Heart left ventricle (tissue), 16 donors: ENCODE results near the gene TMEM232. TPM values are rescaled to one million over a fixed set of nuclear protein-coding genes. Genes with fewer than 3 reads are reported as not detected.

ENCODE experiments used
- ATAC-seq, 4 donors: fragments of 200-7000 bp; cut with Tn5 transposase; one replicate each; pipeline ENCODE4 v1.9.1; 2020 to 2022; ENCODE audit warnings: moderate library complexity in 4 of 4, mild to moderate bottlenecking in 3 of 4, moderate number of reproducible peaks in 1 of 4
- DNase-seq, 5 donors: peaks; one replicate each; pipeline ENCODE4 v3.0.0-alpha.2; 2020
- H3K27ac ChIP-seq, 12 donors: fragments of 200-600 bp; sonication (generic) in 4 of 12; one replicate each; pipeline versions ENCODE4 v1.5.0 to v1.8.0; 2016 to 2022; ENCODE audit warnings: mild to moderate bottlenecking in 2 of 12
- H3K27me3 ChIP-seq, 9 donors: fragments of 200-600 bp; sonication (generic) in 2 of 9; one replicate each; pipeline versions ENCODE4 v1.5.1 to v1.8.0; 2016 to 2022; ENCODE audit warnings: mild to moderate bottlenecking in 3 of 9
- H3K36me3 ChIP-seq, 9 donors: fragments of 200-600 bp; sonication (generic) in 2 of 9; one replicate each; pipeline versions ENCODE4 v1.5.0 to v1.8.0; 2018 to 2022; ENCODE audit warnings: mild to moderate bottlenecking in 2 of 9
- H3K4me1 ChIP-seq, 12 donors: fragments of 200-600 bp; sonication (generic) in 4 of 12; one replicate each; pipeline versions ENCODE4 v1.5.0 to v1.8.0; 2016 to 2022; ENCODE audit warnings: mild to moderate bottlenecking in 3 of 12
- H3K4me3 ChIP-seq, 12 donors: fragments of 200-600 bp; sonication (generic) in 4 of 12; one replicate each; pipeline versions ENCODE4 v1.5.0 to v1.8.0; 2017 to 2022; ENCODE audit warnings: mild to moderate bottlenecking in 9 of 12, moderate library complexity in 4 of 12
- H3K9me3 ChIP-seq, 12 donors: fragments of 200-600 bp; sonication (generic) in 4 of 12; one replicate each; pipeline versions ENCODE4 v1.5.0 to v1.8.0; 2016 to 2022; ENCODE audit warnings: mild to moderate bottlenecking in 1 of 12
- POLR2A ChIP-seq, 2 donors: fragments of 450-650 bp; IDR thresholded peaks; one replicate each; pipeline ENCODE4 v1.6.1; 2017; ENCODE audit warnings: antibody characterized with exemption in 2 of 2, mild to moderate bottlenecking in 2 of 2, moderate library complexity in 2 of 2
- WGBS, 4 donors: extraction: QIAGEN DNeasy Blood & Tissue Kit in 2 of 4; methylation state at CpG; one replicate each; pipeline versions ENCODE4 v1.1.5 to v1.1.7; 2013 to 2018; 5-methylcytosine and 5-hydroxymethylcytosine counted together
- intact Hi-C, 10 donors: fragments of 100-400 bp; cut with DNase I; formaldehyde crosslinking; loops; one replicate each; pipeline versions ENCODE4 v1.11.1 to v1.14.2; 2022
- polyA plus RNA-seq, 2 donors: library from polyadenylated mRNA; stranded (reverse); fragments of 200-250 nt; gene quantifications; one replicate each; pipeline ENCODE4 v1.2.3, GENCODE V29; 2013
- total RNA-seq, 9 donors: library from RNA; depleted of rRNA in 2 of 9; stranded (reverse); fragments of >200 nt in 2 of 9; fragmentation: NEBNext Ultra II Directional in 3 of 9; extraction: Animal tissue kit (Norgen Biotek cat#: 25700) in 3 of 9; gene quantifications; one replicate each; pipeline versions ENCODE4 v1.1.0 to v1.2.4, GENCODE V29; 2016 to 2023
- TF ChIP-seq, protein P1 (sequence below), 12 donors: fragments of 200-600 bp; sonication (generic) in 4 of 12; IDR thresholded peaks; one replicate each; pipeline versions ENCODE4 v1.5.0 to v1.8.0; 2018 to 2022; ENCODE audit warnings: antibody characterized with exemption in 12 of 12, mild to moderate bottlenecking in 5 of 12
- donor health status: ischemic (EF 13 %, LVEDD 7.1; RV severe dilation, severe dysfunction).
- donor health status: healthy with polysubstance abuse.
- donor health status: DM: no; HTN: yes; CAD: no.
- donor health status: DM: no; HTN: no; CAD: no.
- donor health status: ischemic (EF 25% LVEDD 6.9; RV normal size, moderate dysfunction).
- donor health status: ischemic (EF 25% LVEDD 5.7; RV mildly dilated, moderate dysfunction).
- donor health status: healthy.
- donor health status: DM: yes; HTN: yes; CAD: no.
- donor health status: ischemic (EF 35%, LVEDD 5.7; RV mildly dilated, moderate dysfunction).
- donor health status: nonischemic (EF 11% LVEDD 7.7; RV severe dilation, severe dysfunction).
- donor health status: DM: yes; HTN: yes; CAD: no.
- donor health status: PGD.
- donor health status: ischemic (EF 29% LVEDD 5.4; RV normal size, mild dysfunction).
- donor health status: nonischemic (EF 23%, LVEDD 6.1; RV moderate dilation, normal function).

Gene TMEM232
- total and polyA plus RNA-seq, 11 donors = 0.30 to 5.6 (median 2.5) TPM; not detected in 1

DNA sequence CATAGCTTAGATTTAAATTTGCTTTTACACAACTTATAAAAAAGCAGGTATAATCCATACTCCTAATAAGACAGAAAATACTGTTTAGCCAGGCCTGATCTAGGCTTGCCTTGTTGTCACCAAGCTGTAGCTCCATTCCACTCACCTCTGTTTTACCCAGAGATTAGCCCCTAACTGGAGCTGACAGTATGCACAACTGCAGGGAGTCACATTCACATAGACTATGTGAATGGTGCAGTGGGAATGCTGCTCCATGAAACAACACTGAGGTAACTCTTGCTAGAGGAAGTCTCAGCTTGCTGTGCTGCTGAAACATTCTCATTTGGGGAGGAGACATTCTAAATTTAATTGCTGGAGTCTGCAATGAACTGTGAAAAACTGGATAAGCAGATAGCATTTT is 209.1 kb downstream of the TMEM232 start:
- DNase-seq (no peak), ATAC-seq (no peak)
- TF ChIP-seq POLR2A (IDR thresholded peaks at IDR 0.05) = no peak
- TF ChIP-seq, protein P1, sequence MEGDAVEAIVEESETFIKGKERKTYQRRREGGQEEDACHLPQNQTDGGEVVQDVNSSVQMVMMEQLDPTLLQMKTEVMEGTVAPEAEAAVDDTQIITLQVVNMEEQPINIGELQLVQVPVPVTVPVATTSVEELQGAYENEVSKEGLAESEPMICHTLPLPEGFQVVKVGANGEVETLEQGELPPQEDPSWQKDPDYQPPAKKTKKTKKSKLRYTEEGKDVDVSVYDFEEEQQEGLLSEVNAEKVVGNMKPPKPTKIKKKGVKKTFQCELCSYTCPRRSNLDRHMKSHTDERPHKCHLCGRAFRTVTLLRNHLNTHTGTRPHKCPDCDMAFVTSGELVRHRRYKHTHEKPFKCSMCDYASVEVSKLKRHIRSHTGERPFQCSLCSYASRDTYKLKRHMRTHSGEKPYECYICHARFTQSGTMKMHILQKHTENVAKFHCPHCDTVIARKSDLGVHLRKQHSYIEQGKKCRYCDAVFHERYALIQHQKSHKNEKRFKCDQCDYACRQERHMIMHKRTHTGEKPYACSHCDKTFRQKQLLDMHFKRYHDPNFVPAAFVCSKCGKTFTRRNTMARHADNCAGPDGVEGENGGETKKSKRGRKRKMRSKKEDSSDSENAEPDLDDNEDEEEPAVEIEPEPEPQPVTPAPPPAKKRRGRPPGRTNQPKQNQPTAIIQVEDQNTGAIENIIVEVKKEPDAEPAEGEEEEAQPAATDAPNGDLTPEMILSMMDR (IDR thresholded peaks at IDR 0.05) = no peak
- H3K9me3 ChIP-seq = peaks cover 0 to 15% (median 0%) of the 10 kb centered on the region in 12 donors
- no peak overlapping the region for H3K4me3 ChIP-seq
- intact Hi-C loops = no loop called here
- no peaks in the 10 kb centered on the region for H3K27me3 ChIP-seq
- H3K27ac ChIP-seq = no peak overlapping the region
- no peaks in the 10 kb centered on the region for H3K4me1 ChIP-seq
- H3K36me3 ChIP-seq = no peaks in the 10 kb centered on the region

DNA sequence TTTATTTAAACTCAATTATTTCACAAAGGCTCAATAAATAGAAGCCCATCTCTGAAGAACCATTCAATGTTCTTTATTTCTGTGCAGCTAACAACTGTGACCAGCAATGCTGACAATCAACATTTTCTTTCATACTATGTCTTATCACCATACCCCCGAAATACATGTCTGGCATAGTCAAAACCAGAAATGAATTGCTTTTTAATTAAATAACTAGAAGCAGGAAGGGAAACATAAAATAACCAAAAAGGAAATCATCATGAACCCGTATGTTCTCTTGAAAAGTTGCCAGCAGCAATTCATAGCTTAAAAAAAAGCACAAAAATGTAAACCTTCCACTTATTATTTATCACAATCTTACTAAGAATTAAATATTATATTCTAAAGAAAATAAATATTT is 212.4 kb downstream of the TMEM232 start:
- H3K36me3 ChIP-seq = no peaks in the 10 kb centered on the region
- no peaks in the 10 kb centered on the region for H3K27me3 ChIP-seq
- no peak for DNase-seq
- intact Hi-C loops = no loop called here
- no peak overlapping the region for H3K27ac ChIP-seq
- H3K9me3 ChIP-seq = no peaks in the 10 kb centered on the region
- ATAC-seq = no peak
- no peak overlapping the region for H3K4me3 ChIP-seq
- no peaks in the 10 kb centered on the region for H3K4me1 ChIP-seq
- 36 to 61% (median 45%) methylated on average over 2 of the region's 2 CpGs for WGBS, 4 donors
- no peak for TF ChIP-seq POLR2A (IDR thresholded peaks at IDR 0.05)

DNA sequence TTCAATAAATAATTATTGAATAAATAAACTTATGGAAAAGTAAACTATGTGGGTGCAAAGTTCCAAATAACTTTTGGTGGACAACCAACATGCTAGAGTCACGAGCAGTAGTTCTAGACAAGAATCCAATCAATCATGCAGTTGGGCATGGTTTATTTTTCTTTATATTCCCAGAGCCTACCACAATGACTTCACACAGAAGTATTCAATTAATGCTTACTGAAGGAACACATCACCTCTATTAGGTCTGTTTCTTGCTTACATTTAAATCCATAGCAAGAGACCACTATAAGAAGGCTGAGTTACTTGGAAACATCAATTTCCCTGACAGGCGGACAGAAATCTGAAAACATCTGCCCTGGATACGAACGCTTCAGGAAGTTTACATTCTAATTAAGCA is 214.2 kb downstream of the TMEM232 start:
- intact Hi-C loops = no loop called here
- Histone ChIP-seq H3K9me3 (no peaks in the 10 kb centered on the region), H3K27me3 (no peaks in the 10 kb centered on the region), H3K36me3 (no peaks in the 10 kb centered on the region), H3K4me1 (no peaks in the 10 kb centered on the region), H3K27ac (no peak overlapping the region), H3K4me3 (no peak overlapping the region)
- no peak for DNase-seq
- 74 to 87% (median 78%) methylated on average over 4 of the region's 4 CpGs for WGBS, 4 donors
- ATAC-seq = no peak
- TF ChIP-seq, protein P1 (IDR thresholded peaks at IDR 0.05) = no peak
- TF ChIP-seq POLR2A (IDR thresholded peaks at IDR 0.05) = no peak

DNA sequence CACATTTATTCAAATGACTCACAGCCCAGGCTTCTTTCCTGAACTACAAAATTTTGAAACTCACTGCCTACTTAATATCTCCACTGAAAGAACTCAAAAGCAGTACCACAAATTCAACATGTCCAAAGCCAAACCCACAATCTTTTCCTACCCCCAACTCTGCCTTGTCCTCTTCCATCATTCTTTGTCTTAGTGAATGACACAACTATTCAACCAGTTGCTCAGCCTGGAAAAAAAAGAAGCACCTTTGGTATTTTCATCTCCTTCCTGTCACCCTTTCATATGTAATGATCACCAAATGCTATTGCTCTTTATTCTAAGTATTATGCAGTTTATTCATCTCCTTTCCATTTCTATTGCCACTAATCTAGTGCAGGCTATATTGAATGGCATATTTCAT is 216.3 kb downstream of the TMEM232 start:
- Histone ChIP-seq H3K4me3 (no peak overlapping the region), H3K27me3 (no peaks in the 10 kb centered on the region), H3K9me3 (no peaks in the 10 kb centered on the region), H3K4me1 (no peaks in the 10 kb centered on the region), H3K27ac (no peak overlapping the region), H3K36me3 (no peaks in the 10 kb centered on the region)
- intact Hi-C loops = no loop called here
- TF ChIP-seq, protein P1 (IDR thresholded peaks at IDR 0.05) = no peak
- TF ChIP-seq POLR2A (IDR thresholded peaks at IDR 0.05) = no peak
- ATAC-seq (no peak), DNase-seq (no peak)

DNA sequence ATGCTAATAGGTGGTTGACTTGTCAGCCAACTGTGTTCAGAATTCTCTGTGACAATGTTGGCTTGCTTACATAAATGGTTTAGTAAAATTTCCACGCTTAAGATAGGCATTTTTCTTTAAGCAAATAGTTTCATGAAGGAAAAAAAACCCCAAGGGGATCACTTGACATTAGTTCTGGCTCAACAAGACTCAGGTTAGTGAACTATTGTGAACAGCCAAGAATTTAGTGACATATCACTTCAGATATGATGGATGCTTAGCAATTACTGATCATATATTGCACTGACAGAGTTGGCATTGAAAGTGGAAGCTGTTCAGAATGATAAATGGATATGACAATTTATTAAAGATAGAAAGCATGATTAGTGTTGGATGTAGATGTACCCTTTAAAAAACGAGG is 218.5 kb downstream of the TMEM232 start:
- no peaks in the 10 kb centered on the region for H3K36me3 ChIP-seq
- H3K9me3 ChIP-seq = no peaks in the 10 kb centered on the region
- intact Hi-C loops = no loop called here
- no peak for ATAC-seq
- DNase-seq = no peak
- WGBS, 4 donors = 46 to 63% (median 54%) methylated on average over 2 of the region's 2 CpGs
- no peaks in the 10 kb centered on the region for H3K27me3 ChIP-seq
- no peak overlapping the region for H3K27ac ChIP-seq
- no peaks in the 10 kb centered on the region for H3K4me1 ChIP-seq
- TF ChIP-seq POLR2A (IDR thresholded peaks at IDR 0.05) = no peak
- TF ChIP-seq, protein P1 (IDR thresholded peaks at IDR 0.05) = no peak
- H3K4me3 ChIP-seq = no peak overlapping the region
